PC-9 (cell line): ENCODE data around the gene PSMD1. TPM values are rescaled to one million over a fixed set of nuclear protein-coding genes. Genes with fewer than 3 reads are reported as not detected.

Experiments used
- Bru-seq: library from RNA; stranded (reverse); fragments of 400-500 nt; gene quantifications from one replicate; lab custom pipeline; 2021; lab: Mats Ljungman, UMichigan
- BruChase-seq, 2 experiments: library from RNA; stranded (reverse); fragments of 400-500 nt; gene quantifications; one replicate each; lab custom pipeline; 2021; lab: Mats Ljungman, UMichigan
- BruUV-seq: library from RNA; stranded (reverse); fragments of 400-500 nt; replicated peaks from 2 replicates; lab custom pipeline; 2021; lab: Mats Ljungman, UMichigan
- CTCF ChIA-PET: fragments of 300-600 bp; sonication (Branson Sonifier 250); formaldehyde crosslinking; loops from one replicate; lab custom pipeline; 2022; ENCODE audit warnings: antibody characterized with exemption; lab: Charles Lee
- POLR2A ChIA-PET: fragments of 300-600 bp; sonication (Branson Sonifier 250); formaldehyde crosslinking; loops from one replicate; lab custom pipeline; 2022; ENCODE audit warnings: antibody characterized with exemption; ENCODE audit not compliant: unreplicated experiment; lab: Charles Lee
- DNase-seq, 2 experiments: peaks; one replicate each; pipeline versions ENCODE4 v3.0.0 to v3.0.0-alpha.2; 2015 to 2022; ENCODE audit warnings: mixed read lengths in 1 of 2
- H2AFZ ChIP-seq: fragments of 200-600 bp; sonication (generic); 2 replicates; pipeline ENCODE4 v1.8.1; 2017; ENCODE audit warnings: antibody characterized with exemption
- H3F3A ChIP-seq: fragments of 200-600 bp; sonication (generic); 2 replicates; pipeline ENCODE4 v1.8.1; 2017; ENCODE audit warnings: antibody characterized with exemption, mild to moderate bottlenecking, low read depth; ENCODE audit not compliant: insufficient read depth
- H3K27ac ChIP-seq: fragments of 200-600 bp; sonication (generic); 2 replicates; pipeline ENCODE4 v1.6.1; 2016; ENCODE audit warnings: mixed run types
- H3K27me3 ChIP-seq: fragments of 200-600 bp; sonication (generic); 2 replicates; pipeline ENCODE4 v1.6.1; 2016; ENCODE audit warnings: low read depth, mixed run types; ENCODE audit not compliant: insufficient read depth
- H3K36me3 ChIP-seq: fragments of 200-600 bp; sonication (generic); 2 replicates; pipeline ENCODE4 v1.6.1; 2016; ENCODE audit warnings: low read depth, mixed run types
- H3K4me1 ChIP-seq: fragments of 200-600 bp; sonication (generic); replicated peaks from 2 replicates; pipeline ENCODE4 v1.6.1; 2016; ENCODE audit warnings: mixed run types; ENCODE audit not compliant: insufficient read depth
- H3K4me2 ChIP-seq: fragments of 200-600 bp; sonication (generic); 2 replicates; pipeline ENCODE4 v1.6.1; 2017; ENCODE audit warnings: mixed run types
- H3K4me3 ChIP-seq: fragments of 200-600 bp; sonication (generic); 2 replicates; pipeline ENCODE4 v1.6.1; 2016; ENCODE audit warnings: mixed run types
- H3K79me2 ChIP-seq: fragments of 200-600 bp; sonication (generic); 2 replicates; pipeline ENCODE4 v1.6.1; 2017; ENCODE audit warnings: low read depth, mixed run types
- H3K9me2 ChIP-seq: fragments of 200-600 bp; sonication (generic); 2 replicates; pipeline ENCODE4 v1.8.1; 2017; ENCODE audit warnings: mild to moderate bottlenecking; ENCODE audit not compliant: insufficient read depth
- H3K9me3 ChIP-seq: fragments of 200-600 bp; sonication (generic); 2 replicates; pipeline ENCODE4 v1.8.1; 2016; ENCODE audit warnings: low read depth; ENCODE audit not compliant: insufficient read depth
- H4K20me1 ChIP-seq: fragments of 200-600 bp; sonication (generic); 2 replicates; pipeline ENCODE4 v1.8.1; 2017; ENCODE audit not compliant: insufficient read depth
- EZH2 ChIP-seq: fragments of 200-600 bp; sonication (generic); IDR thresholded peaks from 2 replicates; pipeline ENCODE4 v1.8.0; 2017; ENCODE audit warnings: antibody characterized with exemption, low read depth
- intact Hi-C: fragments of 100-400 bp; cut with micrococcal nuclease; formaldehyde crosslinking; loops from one replicate; pipeline ENCODE4 v1.10.0; 2022; ENCODE audit not compliant: unreplicated experiment
- long read RNA-seq: library from polyadenylated mRNA; stranded (forward); transcript quantifications from one replicate; pipeline ENCODE4 v2.0.0, GENCODE V29; 2022
- total RNA-seq: library from RNA; stranded (reverse); gene quantifications from 2 replicates; pipeline ENCODE4 v1.2.3, GENCODE V29; 2021
- TF ChIP-seq, protein P1 (sequence below): fragments of 200-600 bp; sonication (generic); conservative IDR thresholded peaks from 2 replicates; pipeline ENCODE4 v1.6.1; 2017; ENCODE audit warnings: mixed run types, antibody characterized with exemption, mild to moderate bottlenecking, moderate library complexity

The PSMD1 gene
- 80.6 and 119 TPM in 2 replicates for total RNA-seq
- Bru-seq, nascent RNA, result percentile 95 among the genes with signal in this experiment
- BruChase-seq, experiment 1, labeled RNA remaining after a 2-hour chase, result percentile 82 among the genes with signal in this experiment
- BruChase-seq, experiment 2, labeled RNA remaining after a 6-hour chase, result percentile 87 among the genes with signal in this experiment
- long read RNA-seq, transcript PSMD1-201 (25 exons, 3,326 nt), result major isoform, 183 of 228 reads
- long read RNA-seq, partial matches to known transcripts, result 31 of 228 reads
- long read RNA-seq, other reads (novel, unspliced or antisense), result 13 of 228 reads

DNA sequence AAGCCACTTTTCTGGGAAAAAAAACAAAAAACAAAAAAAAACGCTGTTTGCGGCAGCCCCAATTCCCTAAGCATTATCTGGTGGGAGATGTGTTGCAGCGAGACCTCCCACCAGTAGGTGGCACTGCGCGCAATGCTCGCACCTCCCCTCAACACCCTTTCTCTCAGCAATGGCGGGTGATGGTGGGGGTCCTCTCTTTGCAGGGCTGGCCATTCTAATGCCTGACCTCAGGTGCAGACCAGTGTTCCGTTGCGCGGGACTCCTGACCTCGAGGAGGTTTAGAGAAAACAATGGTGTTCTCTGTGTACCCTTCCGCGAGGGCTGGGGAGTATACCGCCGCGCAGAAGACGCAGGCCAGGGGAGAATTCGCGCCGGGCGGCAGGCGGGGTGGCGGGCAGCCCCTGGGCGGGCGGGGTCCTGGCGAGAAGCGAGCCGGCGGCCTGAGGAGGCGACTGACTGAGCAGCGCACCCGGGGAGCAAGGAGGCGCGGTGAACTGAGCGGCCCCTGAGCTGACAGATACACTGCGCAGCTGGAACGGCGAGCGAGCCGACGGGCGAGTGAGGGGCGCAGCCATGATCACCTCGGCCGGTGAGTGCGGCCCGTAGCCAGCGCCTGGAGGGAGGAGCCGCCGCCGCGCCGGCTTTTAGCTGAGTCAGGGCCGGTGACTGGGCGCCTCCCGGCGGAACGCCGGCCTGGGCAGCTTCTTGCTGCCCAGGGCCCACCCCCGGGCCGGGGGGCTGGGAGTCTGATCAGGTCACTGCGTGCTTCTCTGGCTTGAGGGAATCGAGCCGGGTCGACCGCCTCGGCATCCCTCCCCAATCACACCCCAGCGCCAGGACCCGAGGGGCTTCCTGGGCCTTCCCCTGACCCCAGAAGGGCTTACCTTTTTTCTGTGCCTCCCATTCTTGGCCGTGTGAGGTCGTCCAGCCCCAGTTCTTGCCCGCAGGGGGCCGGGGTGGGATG, at the start of gene PSMD1:
PSMD1 (plus strand) TSS at position 415 of the 964 bp plus-strand sequence; CDS start at position 574, 159 bp downstream.
- peaks cover 24% of the 10 kb centered on the region for H3K4me1 ChIP-seq
- peak within 1 kb of the TSS; percentile 76 for H2AFZ ChIP-seq
- peaks cover 13% of the 10 kb centered on the region for H3K36me3 ChIP-seq
- CTCF ChIA-PET, result interaction anchor here (0.5 to 0.6 kb wide), 2 partner anchors 76 to 350 kb away, joined by 3 read pairs; no protein-coding TSS in a partner anchor
- H3K27me3 ChIP-seq, result no peaks in the 10 kb centered on the region
- peak within 1 kb of the TSS; percentile 95 for H3K4me3 ChIP-seq
- POLR2A ChIA-PET, result interaction anchor here (0.6 kb wide), 2 partner anchors 299 to 400 kb away, joined by 7 to 28 read pairs; no protein-coding TSS in a partner anchor
- peak within 1 kb of the TSS; percentile 73 for H3K4me2 ChIP-seq
- peak; percentile 71 to 90 for DNase-seq
- H3K79me2 ChIP-seq, result peaks cover 50% of the 10 kb centered on the region
- peak within 1 kb of the TSS; percentile 80 for H3K27ac ChIP-seq
- intact Hi-C loops, result loop anchor here (2.0 to 5.0 kb wide), 2 partner anchors 234 to 356 kb away; no protein-coding TSS in a partner anchor
- BruUV-seq, result TSS peak; percentile 51
- no peaks in the 10 kb centered on the region for H3K9me2 ChIP-seq
- no peaks in the 10 kb centered on the region for H3K9me3 ChIP-seq
- H4K20me1 ChIP-seq, result peaks cover 36% of the 10 kb centered on the region
- H3F3A ChIP-seq, result peaks cover 4% of the 10 kb centered on the region; the same call in 1 of the 2 replicates
- TF ChIP-seq EZH2, result no peak
- TF ChIP-seq, protein P1, sequence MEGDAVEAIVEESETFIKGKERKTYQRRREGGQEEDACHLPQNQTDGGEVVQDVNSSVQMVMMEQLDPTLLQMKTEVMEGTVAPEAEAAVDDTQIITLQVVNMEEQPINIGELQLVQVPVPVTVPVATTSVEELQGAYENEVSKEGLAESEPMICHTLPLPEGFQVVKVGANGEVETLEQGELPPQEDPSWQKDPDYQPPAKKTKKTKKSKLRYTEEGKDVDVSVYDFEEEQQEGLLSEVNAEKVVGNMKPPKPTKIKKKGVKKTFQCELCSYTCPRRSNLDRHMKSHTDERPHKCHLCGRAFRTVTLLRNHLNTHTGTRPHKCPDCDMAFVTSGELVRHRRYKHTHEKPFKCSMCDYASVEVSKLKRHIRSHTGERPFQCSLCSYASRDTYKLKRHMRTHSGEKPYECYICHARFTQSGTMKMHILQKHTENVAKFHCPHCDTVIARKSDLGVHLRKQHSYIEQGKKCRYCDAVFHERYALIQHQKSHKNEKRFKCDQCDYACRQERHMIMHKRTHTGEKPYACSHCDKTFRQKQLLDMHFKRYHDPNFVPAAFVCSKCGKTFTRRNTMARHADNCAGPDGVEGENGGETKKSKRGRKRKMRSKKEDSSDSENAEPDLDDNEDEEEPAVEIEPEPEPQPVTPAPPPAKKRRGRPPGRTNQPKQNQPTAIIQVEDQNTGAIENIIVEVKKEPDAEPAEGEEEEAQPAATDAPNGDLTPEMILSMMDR, result peak; percentile 92

DNA sequence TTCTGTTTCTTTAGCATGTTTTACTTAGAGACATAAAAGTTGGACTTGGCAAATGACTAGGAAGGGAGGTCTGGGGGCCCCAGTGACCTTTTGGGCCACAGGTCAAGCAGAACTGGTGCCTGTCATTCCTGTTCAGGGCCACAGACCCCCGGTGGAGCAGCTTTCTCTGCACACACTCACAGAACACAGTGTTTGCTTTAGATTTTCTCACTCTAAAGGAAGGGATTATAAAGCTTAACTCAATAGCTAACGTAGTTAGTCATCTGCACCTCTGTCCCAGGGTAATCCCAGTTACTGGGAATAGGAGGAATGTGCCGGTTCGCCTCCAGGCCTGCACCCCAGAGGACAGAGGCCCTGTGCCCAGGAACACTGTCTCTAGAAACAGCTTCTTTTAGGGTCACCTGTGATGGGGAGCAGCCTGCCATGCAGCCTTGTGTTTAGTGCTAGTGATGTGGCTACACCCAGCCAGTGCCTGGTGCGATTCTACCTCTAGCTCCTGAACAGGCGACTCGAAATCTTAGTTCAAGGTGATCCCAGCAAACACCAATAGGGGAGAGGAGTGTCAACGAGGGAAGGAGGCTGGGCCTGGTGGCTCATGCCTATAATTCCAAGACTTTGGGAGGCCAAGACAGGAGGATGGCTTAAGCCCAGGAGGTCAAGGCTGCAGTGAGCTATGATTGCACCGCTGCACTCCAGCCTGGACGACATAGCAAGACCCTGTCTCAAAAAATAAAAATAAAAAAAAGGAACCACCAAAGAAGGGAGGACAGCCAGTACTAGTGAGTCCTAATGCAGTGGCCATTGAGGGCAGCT, 49.2 kb upstream of the PSMD1 start:
- intact Hi-C loops, result no loop called here
- H2AFZ ChIP-seq, result no peak overlapping the region
- H3K4me2 ChIP-seq, result no peak overlapping the region
- peaks cover 10% of the 10 kb centered on the region; the same call in 1 of the 2 replicates for H3K4me1 ChIP-seq
- POLR2A ChIA-PET, result no interaction called here
- no peaks in the 10 kb centered on the region for H3K9me3 ChIP-seq
- H3K79me2 ChIP-seq, result no peaks in the 10 kb centered on the region
- no peak overlapping the region for H3K4me3 ChIP-seq
- TF ChIP-seq, protein P1, result no peak
- no peak for TF ChIP-seq EZH2
- H3K27ac ChIP-seq, result no peak overlapping the region
- CTCF ChIA-PET, result interaction anchor here (0.7 kb wide), 1 partner anchor 145 kb away, joined by 6 read pairs; no protein-coding TSS in a partner anchor
- BruUV-seq, result no TSS peak
- H3F3A ChIP-seq, result no peaks in the 10 kb centered on the region
- no peaks in the 10 kb centered on the region for H3K9me2 ChIP-seq
- no peaks in the 10 kb centered on the region for H4K20me1 ChIP-seq
- DNase-seq, result no peak
- H3K36me3 ChIP-seq, result no peaks in the 10 kb centered on the region
- peaks cover 16% of the 10 kb centered on the region for H3K27me3 ChIP-seq
